GM23338 (cell line): ENCODE measurements around the gene SGK1. TPM values are rescaled to one million over a fixed set of nuclear protein-coding genes. Genes with fewer than 3 reads are reported as not detected.
A peak's percentile ranks its signal among the peaks of the same experiment; 100 is the strongest.

Experiments
- ATAC-seq: fragments of 200-7000 bp; cut with Tn5 transposase; 3 replicates; pipeline ENCODE4 v1.9.1; 2020
- DNase-seq: peaks from one replicate; pipeline ENCODE4 v3.0.0-alpha.2; 2015; ENCODE audit warnings: low spot score
- H2AFZ ChIP-seq: fragments of 200-600 bp; sonication (generic); 2 replicates; pipeline ENCODE4 v1.8.0; 2016; ENCODE audit warnings: antibody characterized with exemption, mild to moderate bottlenecking, moderate library complexity
- H3F3A ChIP-seq: fragments of 200-600 bp; sonication (generic); replicated peaks from 2 replicates; pipeline ENCODE4 v1.8.0; 2017; ENCODE audit warnings: antibody characterized with exemption, mixed run types, low read depth
- H3K27ac ChIP-seq: fragments of 200-600 bp; sonication (generic); 2 replicates; pipeline ENCODE4 v1.6.1; 2016; ENCODE audit warnings: low read depth
- H3K27me3 ChIP-seq: fragments of 200-600 bp; sonication (generic); 2 replicates; pipeline ENCODE4 v1.8.0; 2016; ENCODE audit warnings: mild to moderate bottlenecking, mixed run types, moderate library complexity; ENCODE audit not compliant: insufficient read depth
- H3K36me3 ChIP-seq: fragments of 200-600 bp; sonication (generic); 2 replicates; pipeline ENCODE4 v1.8.0; 2016; ENCODE audit warnings: mild to moderate bottlenecking; ENCODE audit not compliant: insufficient read depth
- H3K4me1 ChIP-seq: fragments of 200-600 bp; sonication (generic); 2 replicates; pipeline ENCODE4 v1.8.0; 2016; ENCODE audit warnings: mild to moderate bottlenecking, moderate library complexity; ENCODE audit not compliant: insufficient read depth
- H3K4me2 ChIP-seq: fragments of 200-600 bp; sonication (generic); 2 replicates; pipeline ENCODE4 v1.7.1; 2017; ENCODE audit warnings: mixed run types
- H3K4me3 ChIP-seq: fragments of 200-600 bp; sonication (generic); 2 replicates; pipeline ENCODE4 v1.6.1; 2016; ENCODE audit warnings: mixed run types
- H3K79me2 ChIP-seq: fragments of 200-600 bp; sonication (generic); replicated peaks from 2 replicates; pipeline ENCODE4 v1.8.0; 2017; ENCODE audit warnings: mild to moderate bottlenecking; ENCODE audit not compliant: insufficient read depth
- H3K9me2 ChIP-seq: fragments of 200-600 bp; sonication (generic); 2 replicates; pipeline ENCODE4 v1.8.0; 2017; ENCODE audit not compliant: insufficient read depth
- H4K20me1 ChIP-seq: fragments of 200-600 bp; sonication (generic); replicated peaks from 2 replicates; pipeline ENCODE4 v1.8.0; 2017; ENCODE audit warnings: mild to moderate bottlenecking; ENCODE audit not compliant: insufficient read depth
- H3K27ac Mint-ChIP-seq: 2 replicates; pipeline ENCODE4 v1.8.0; 2020; ENCODE audit warnings: inconsistent platforms, mild to moderate bottlenecking, moderate library complexity, mixed read lengths
- H3K27me3 Mint-ChIP-seq: 3 replicates; pipeline ENCODE4 v1.8.0; 2022; ENCODE audit warnings: low read depth, mild to moderate bottlenecking, moderate library complexity, mixed read lengths, inconsistent platforms; ENCODE audit not compliant: insufficient read depth, poor library complexity
- H3K36me3 Mint-ChIP-seq: 3 replicates; pipeline ENCODE4 v1.8.0; 2021; ENCODE audit warnings: low read depth, mild to moderate bottlenecking, inconsistent platforms, moderate library complexity, mixed read lengths
- H3K4me1 Mint-ChIP-seq: 3 replicates; pipeline ENCODE4 v1.8.0; 2020; ENCODE audit warnings: mild to moderate bottlenecking, inconsistent platforms, mixed read lengths
- H3K4me3 Mint-ChIP-seq: 3 replicates; pipeline ENCODE4 v1.8.0; 2021; ENCODE audit warnings: moderate library complexity, mild to moderate bottlenecking, inconsistent platforms, mixed read lengths
- H3K9me3 Mint-ChIP-seq: 3 replicates; pipeline ENCODE4 v1.8.0; 2020; ENCODE audit warnings: moderate library complexity, mild to moderate bottlenecking, inconsistent platforms, mixed read lengths
- CREB1 ChIP-seq: fragments of 250-450 bp; sonication (Bioruptor Pico); IDR thresholded peaks from 2 replicates; pipeline ENCODE4 v1.5.0; 2020; ENCODE audit warnings: low read depth, mild to moderate bottlenecking, moderate library complexity
- EZH2 ChIP-seq: fragments of 200-600 bp; sonication (generic); IDR thresholded peaks from one replicate; pipeline ENCODE4 v1.8.0; 2017; ENCODE audit warnings: antibody characterized with exemption, mild to moderate bottlenecking, low read depth; ENCODE audit not compliant: unreplicated experiment
- EZH2phosphoT487 ChIP-seq: fragments of 200-600 bp; sonication (generic); IDR thresholded peaks from one replicate; pipeline ENCODE4 v1.8.1; 2018; ENCODE audit warnings: antibody characterized with exemption; ENCODE audit not compliant: unreplicated experiment
- NANOG ChIP-seq: IDR thresholded peaks from 2 replicates; pipeline ENCODE4 v1.6.1; 2016; ENCODE audit warnings: antibody characterized with exemption, borderline replicate concordance
- STAT1 ChIP-seq: IDR thresholded peaks from one replicate; pipeline ENCODE4 v1.6.1; 2016; ENCODE audit warnings: antibody characterized with exemption; ENCODE audit not compliant: unreplicated experiment
- ZNF114 ChIP-seq: fragments of 250-450 bp; sonication (Bioruptor Pico); IDR thresholded peaks from 2 replicates; pipeline ENCODE4 v1.5.0; 2020; ENCODE audit warnings: mild to moderate bottlenecking, moderate library complexity
- ZNF331 ChIP-seq: fragments of 250-450 bp; sonication (Bioruptor Pico); IDR thresholded peaks from 2 replicates; pipeline ENCODE4 v1.5.0; 2020; ENCODE audit warnings: low read depth, mild to moderate bottlenecking, moderate library complexity
- polyA plus RNA-seq: library from polyadenylated mRNA; unstranded; fragments of >200 nt; fragmentation: Nextera tagmentation; extraction: Ambion mirVana; gene quantifications from 2 replicates; pipeline ENCODE4 v1.2.1, GENCODE V29; 2016
- total RNA-seq: library from RNA; depleted of rRNA; stranded (reverse); fragments of >200 nt; shearing (Covaris generic); gene quantifications from 2 replicates; pipeline ENCODE4 v1.2.3, GENCODE V29; 2014
- TF ChIP-seq, protein P1 (sequence below), 2 experiments: fragments of 200-600 bp in 1 of 2; sonication (generic) in 1 of 2; conservative IDR thresholded peaks; 2 replicates each; pipeline versions ENCODE4 v1.5.1 to v1.6.1; 2016 to 2017; ENCODE audit warnings: antibody characterized with exemption in 2 of 2, low read depth in 2 of 2, mild to moderate bottlenecking in 2 of 2, moderate library complexity in 1 of 2
- TF ChIP-seq, protein P2 (sequence below): IDR thresholded peaks from 2 replicates; pipeline ENCODE4 v1.6.1; 2016; ENCODE audit warnings: antibody characterized with exemption
- TF ChIP-seq, protein P3 (sequence below): IDR thresholded peaks from one replicate; pipeline ENCODE4 v1.6.1; 2018; ENCODE audit warnings: antibody characterized with exemption; ENCODE audit not compliant: unreplicated experiment

The SGK1 gene
- total and polyA plus RNA-seq, 2 experiments from 2014 or later, result 16.3 to 37.2 TPM

DNA sequence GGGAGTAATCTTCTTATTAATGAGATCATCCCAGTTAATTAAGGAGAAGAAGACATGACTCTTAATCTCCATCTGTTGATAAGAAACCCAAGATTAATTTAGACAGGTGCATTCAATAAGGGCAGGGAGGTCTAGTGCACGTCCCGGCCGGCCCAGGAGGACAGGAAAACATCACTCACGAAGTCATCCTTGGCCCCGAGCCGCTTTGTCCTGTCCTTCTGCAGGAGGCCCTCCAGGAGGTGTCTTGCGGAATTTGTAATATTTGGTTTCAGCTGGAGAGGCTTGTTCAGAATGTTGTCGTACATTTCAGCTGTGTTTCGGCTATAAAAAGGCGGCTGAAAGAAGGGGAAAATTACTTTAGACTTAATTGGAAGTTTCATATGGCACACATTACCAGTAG, 147.1 kb downstream of the SGK1 start:
- Histone ChIP-seq H3K4me1 (peaks cover 11% of the 10 kb centered on the region), H3K79me2 (peaks cover 13% of the 10 kb centered on the region; the same call in 1 of the 2 replicates), H3K4me2 (no peak overlapping the region), H3K36me3 (peaks cover 34% of the 10 kb centered on the region), H3K27ac (no peak overlapping the region), H3K9me2 (no peaks in the 10 kb centered on the region), H2AFZ (no peak overlapping the region), H3F3A (no peaks in the 10 kb centered on the region), H3K27me3 (peaks cover under 1% of the 10 kb centered on the region; the same call in 1 of the 2 replicates), H4K20me1 (no peaks in the 10 kb centered on the region; the same call in 1 of the 2 replicates), H3K4me3 (no peak overlapping the region)
- Mint-ChIP-seq H3K36me3 (peaks cover 66% of the 10 kb centered on the region), H3K4me1 (peaks cover 13% of the 10 kb centered on the region), H3K27me3 (peaks cover 3% of the 10 kb centered on the region), H3K9me3 (no peaks in the 10 kb centered on the region; the same call in 2 of the 3 replicates), H3K4me3 (no peak overlapping the region), H3K27ac (no peak overlapping the region)
- no peak for DNase-seq
- ATAC-seq, result no peak
- no peak for TF ChIP-seq NANOG
- no peak for TF ChIP-seq ZNF331 (CRISPR knock-in tag)
- TF ChIP-seq STAT1, result no peak

DNA sequence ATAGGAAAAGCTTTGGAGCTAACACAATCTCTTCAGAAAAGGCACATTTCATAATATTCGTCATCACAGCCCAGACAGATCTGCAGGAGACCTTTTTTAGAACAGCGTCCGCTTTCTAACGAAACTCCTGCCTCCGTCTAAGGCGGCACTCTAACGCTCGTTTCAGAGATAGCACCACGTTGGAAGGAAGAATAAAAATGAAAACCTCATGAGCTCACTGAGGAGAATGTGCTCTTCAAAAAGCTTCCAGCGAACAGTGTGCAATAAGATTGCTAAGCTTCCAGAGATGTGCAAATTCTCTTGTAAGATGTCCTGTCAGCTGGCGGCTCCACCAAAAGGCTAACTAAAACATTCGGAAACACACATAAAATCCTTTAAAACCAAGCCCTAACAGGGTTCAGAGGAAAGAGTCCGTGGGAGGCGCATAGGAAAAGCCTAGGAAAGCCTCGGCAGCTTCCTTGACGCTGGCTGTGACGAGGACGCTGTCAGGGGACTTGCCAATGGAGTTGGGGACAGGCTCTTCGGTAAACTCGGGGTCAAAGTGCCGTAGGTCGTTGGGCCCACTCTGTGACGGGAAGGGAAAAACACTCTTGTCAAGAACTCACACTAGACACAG, 147.9 kb downstream of the SGK1 start:
- Histone ChIP-seq H3K79me2 (peaks cover 13% of the 10 kb centered on the region; the same call in 1 of the 2 replicates), H3K27ac (0 out of 2 replicates have a peak overlapping the region, but pooled peaks have one; percentile 67), H4K20me1 (no peaks in the 10 kb centered on the region; the same call in 1 of the 2 replicates), H3K4me2 (no peak overlapping the region), H2AFZ (no peak overlapping the region), H3K27me3 (no peaks in the 10 kb centered on the region), H3F3A (no peaks in the 10 kb centered on the region), H3K4me1 (peaks cover 11% of the 10 kb centered on the region), H3K4me3 (no peak overlapping the region), H3K9me2 (no peaks in the 10 kb centered on the region), H3K36me3 (peaks cover 34% of the 10 kb centered on the region)
- Mint-ChIP-seq H3K36me3 (peaks cover 66% of the 10 kb centered on the region), H3K4me3 (no peak overlapping the region), H3K4me1 (peaks cover 12% of the 10 kb centered on the region; the same call in 1 of the 3 replicates), H3K27me3 (peaks cover 2% of the 10 kb centered on the region), H3K9me3 (no peaks in the 10 kb centered on the region; the same call in 2 of the 3 replicates), H3K27ac (no peak overlapping the region)
- ATAC-seq (no peak), DNase-seq (no peak)
- TF ChIP-seq NANOG, result no peak
- no peak for TF ChIP-seq EZH2
- TF ChIP-seq, protein P1, sequence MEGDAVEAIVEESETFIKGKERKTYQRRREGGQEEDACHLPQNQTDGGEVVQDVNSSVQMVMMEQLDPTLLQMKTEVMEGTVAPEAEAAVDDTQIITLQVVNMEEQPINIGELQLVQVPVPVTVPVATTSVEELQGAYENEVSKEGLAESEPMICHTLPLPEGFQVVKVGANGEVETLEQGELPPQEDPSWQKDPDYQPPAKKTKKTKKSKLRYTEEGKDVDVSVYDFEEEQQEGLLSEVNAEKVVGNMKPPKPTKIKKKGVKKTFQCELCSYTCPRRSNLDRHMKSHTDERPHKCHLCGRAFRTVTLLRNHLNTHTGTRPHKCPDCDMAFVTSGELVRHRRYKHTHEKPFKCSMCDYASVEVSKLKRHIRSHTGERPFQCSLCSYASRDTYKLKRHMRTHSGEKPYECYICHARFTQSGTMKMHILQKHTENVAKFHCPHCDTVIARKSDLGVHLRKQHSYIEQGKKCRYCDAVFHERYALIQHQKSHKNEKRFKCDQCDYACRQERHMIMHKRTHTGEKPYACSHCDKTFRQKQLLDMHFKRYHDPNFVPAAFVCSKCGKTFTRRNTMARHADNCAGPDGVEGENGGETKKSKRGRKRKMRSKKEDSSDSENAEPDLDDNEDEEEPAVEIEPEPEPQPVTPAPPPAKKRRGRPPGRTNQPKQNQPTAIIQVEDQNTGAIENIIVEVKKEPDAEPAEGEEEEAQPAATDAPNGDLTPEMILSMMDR (conservative IDR thresholded peaks at IDR 0.05; ENCODE audit: low read depth in 2 of 2), result no peak
- TF ChIP-seq STAT1, result no peak
- TF ChIP-seq, protein P2, sequence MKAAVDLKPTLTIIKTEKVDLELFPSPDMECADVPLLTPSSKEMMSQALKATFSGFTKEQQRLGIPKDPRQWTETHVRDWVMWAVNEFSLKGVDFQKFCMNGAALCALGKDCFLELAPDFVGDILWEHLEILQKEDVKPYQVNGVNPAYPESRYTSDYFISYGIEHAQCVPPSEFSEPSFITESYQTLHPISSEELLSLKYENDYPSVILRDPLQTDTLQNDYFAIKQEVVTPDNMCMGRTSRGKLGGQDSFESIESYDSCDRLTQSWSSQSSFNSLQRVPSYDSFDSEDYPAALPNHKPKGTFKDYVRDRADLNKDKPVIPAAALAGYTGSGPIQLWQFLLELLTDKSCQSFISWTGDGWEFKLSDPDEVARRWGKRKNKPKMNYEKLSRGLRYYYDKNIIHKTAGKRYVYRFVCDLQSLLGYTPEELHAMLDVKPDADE, result no peak
- TF ChIP-seq CREB1, result no peak
- no peak for TF ChIP-seq EZH2phosphoT487
- TF ChIP-seq, protein P3, sequence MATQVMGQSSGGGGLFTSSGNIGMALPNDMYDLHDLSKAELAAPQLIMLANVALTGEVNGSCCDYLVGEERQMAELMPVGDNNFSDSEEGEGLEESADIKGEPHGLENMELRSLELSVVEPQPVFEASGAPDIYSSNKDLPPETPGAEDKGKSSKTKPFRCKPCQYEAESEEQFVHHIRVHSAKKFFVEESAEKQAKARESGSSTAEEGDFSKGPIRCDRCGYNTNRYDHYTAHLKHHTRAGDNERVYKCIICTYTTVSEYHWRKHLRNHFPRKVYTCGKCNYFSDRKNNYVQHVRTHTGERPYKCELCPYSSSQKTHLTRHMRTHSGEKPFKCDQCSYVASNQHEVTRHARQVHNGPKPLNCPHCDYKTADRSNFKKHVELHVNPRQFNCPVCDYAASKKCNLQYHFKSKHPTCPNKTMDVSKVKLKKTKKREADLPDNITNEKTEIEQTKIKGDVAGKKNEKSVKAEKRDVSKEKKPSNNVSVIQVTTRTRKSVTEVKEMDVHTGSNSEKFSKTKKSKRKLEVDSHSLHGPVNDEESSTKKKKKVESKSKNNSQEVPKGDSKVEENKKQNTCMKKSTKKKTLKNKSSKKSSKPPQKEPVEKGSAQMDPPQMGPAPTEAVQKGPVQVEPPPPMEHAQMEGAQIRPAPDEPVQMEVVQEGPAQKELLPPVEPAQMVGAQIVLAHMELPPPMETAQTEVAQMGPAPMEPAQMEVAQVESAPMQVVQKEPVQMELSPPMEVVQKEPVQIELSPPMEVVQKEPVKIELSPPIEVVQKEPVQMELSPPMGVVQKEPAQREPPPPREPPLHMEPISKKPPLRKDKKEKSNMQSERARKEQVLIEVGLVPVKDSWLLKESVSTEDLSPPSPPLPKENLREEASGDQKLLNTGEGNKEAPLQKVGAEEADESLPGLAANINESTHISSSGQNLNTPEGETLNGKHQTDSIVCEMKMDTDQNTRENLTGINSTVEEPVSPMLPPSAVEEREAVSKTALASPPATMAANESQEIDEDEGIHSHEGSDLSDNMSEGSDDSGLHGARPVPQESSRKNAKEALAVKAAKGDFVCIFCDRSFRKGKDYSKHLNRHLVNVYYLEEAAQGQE, result no peak
- no peak for TF ChIP-seq ZNF114 (CRISPR knock-in tag)
- no peak for TF ChIP-seq ZNF331 (CRISPR knock-in tag)
